Measurements from ENCODE around the gene MIOS.

MIOS gene

DNA sequence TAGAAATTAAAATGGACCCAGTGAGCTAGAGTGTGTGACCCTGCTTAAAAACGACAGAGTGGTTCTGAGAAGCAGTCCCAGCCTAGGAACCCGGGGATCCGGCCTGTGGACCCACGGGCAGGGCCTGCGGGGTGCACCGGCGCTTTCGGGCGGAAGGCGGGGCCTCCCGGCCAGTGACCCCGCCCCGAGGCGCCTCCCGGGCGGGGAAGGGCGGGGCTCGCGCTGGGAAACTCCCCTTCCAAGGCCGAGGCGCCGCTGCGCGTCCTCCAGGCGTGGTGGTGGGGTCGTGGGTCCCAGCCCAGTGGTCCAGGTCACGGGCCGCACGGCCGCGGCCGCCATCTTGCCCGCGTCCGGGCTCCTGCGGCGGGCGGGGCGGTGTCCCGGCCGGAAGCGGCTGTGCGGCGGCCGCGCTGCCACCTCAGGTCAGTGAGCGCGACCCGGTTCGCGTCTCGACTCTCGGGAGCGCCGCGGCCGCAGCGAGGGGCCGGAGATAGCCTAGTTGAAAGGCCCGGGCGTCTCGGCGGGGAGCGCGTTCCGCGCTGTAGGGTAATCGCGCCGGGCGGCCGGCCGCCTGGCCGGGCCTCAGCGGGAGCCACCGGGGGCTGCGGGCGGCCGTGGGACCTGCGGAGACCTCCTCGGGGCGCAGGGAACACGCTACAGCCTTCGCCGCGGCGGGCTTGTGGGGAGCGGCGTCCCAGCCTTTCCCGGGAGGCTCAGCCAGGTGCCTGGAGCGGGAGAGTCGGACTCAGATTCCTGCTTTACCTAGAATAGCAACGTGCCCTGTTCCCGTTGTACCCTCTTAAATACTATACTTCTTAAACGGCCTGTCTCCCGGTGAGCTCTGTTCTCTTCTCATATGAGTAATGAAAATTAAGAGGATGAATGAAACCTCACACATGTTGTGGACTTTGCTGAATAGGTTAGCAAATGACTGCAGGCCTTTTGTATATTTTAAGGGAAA, at the start of gene MIOS:
TSS of gene MIOS (plus strand) at position 234 of the 961 bp plus-strand sequence. CDS start 5,592 bp downstream, outside the sequence.
- H3K4me2 ChIP-seq (ENCODE audit: low read length), result peak within 1 kb of the TSS; percentile 99
- H3K4me1 ChIP-seq (ENCODE audit: insufficient read depth, low read length, severe bottlenecking), result peaks cover 30% of the 10 kb centered on the region
- peak within 1 kb of the TSS; percentile 89 for H2AFZ ChIP-seq (ENCODE audit: low read length)
- H3K36me3 ChIP-seq (ENCODE audit: insufficient read depth, low read length), result peaks cover 13% of the 10 kb centered on the region
- peak within 1 kb of the TSS; percentile 78 for H3K27ac ChIP-seq (ENCODE audit: low read depth, low read length, poor library complexity, severe bottlenecking)
- no peaks in the 10 kb centered on the region for H3F3A ChIP-seq (ENCODE audit: insufficient read depth, low read length)
- H3K79me2 ChIP-seq (ENCODE audit: insufficient read depth, low read length), result peaks cover 41% of the 10 kb centered on the region
- no peaks in the 10 kb centered on the region for H3K9me2 ChIP-seq (ENCODE audit: low read depth, low read length)
- H3K9ac ChIP-seq (ENCODE audit: low read length), result peak within 1 kb of the TSS; percentile 80
- TF ChIP-seq EZH2 (IDR thresholded peaks at IDR 0.05; ENCODE audit: borderline replicate concordance, low read length), result no peak
- TF ChIP-seq, protein P1, sequence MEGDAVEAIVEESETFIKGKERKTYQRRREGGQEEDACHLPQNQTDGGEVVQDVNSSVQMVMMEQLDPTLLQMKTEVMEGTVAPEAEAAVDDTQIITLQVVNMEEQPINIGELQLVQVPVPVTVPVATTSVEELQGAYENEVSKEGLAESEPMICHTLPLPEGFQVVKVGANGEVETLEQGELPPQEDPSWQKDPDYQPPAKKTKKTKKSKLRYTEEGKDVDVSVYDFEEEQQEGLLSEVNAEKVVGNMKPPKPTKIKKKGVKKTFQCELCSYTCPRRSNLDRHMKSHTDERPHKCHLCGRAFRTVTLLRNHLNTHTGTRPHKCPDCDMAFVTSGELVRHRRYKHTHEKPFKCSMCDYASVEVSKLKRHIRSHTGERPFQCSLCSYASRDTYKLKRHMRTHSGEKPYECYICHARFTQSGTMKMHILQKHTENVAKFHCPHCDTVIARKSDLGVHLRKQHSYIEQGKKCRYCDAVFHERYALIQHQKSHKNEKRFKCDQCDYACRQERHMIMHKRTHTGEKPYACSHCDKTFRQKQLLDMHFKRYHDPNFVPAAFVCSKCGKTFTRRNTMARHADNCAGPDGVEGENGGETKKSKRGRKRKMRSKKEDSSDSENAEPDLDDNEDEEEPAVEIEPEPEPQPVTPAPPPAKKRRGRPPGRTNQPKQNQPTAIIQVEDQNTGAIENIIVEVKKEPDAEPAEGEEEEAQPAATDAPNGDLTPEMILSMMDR (IDR thresholded peaks at IDR 0.05; ENCODE audit: low read length), result no peak
- no peaks in the 10 kb centered on the region for H3K27me3 ChIP-seq (ENCODE audit: insufficient read depth, low read length)
- H4K20me1 ChIP-seq (ENCODE audit: insufficient read depth, low read length), result no peaks in the 10 kb centered on the region
- no peaks in the 10 kb centered on the region for H3K9me3 ChIP-seq (ENCODE audit: low read length)
- H3K4me3 ChIP-seq (ENCODE audit: low read depth, low read length, poor library complexity, severe bottlenecking), result peak within 1 kb of the TSS; percentile 80

DNA sequence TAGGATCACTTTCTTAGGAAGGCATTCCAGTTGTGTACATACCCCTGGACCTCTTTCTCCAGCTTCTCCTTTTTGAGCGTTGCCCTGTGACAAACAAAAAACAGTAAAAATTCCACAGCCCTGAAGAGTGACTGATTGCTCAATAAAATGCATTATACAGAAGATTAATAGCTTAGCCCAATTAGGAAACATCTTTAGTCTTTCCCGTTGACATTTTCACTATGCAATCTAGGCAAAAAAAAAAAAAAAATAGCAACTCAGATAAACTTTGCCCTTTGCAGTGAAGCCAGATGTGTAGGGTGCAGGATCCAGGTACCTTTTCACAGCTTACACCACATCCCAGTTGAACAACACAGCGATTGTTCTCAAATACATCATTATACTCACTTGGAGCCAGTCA, 48.9 kb upstream of the MIOS start:
- TF ChIP-seq EZH2 (IDR thresholded peaks at IDR 0.05; ENCODE audit: borderline replicate concordance, low read length), result no peak
- TF ChIP-seq, protein P1 (IDR thresholded peaks at IDR 0.05; ENCODE audit: low read length), result no peak
- no peak overlapping the region for H3K27ac ChIP-seq (ENCODE audit: low read depth, low read length, poor library complexity, severe bottlenecking)
- H4K20me1 ChIP-seq (ENCODE audit: insufficient read depth, low read length), result no peaks in the 10 kb centered on the region
- H3K4me2 ChIP-seq (ENCODE audit: low read length), result no peak overlapping the region
- H3F3A ChIP-seq (ENCODE audit: insufficient read depth, low read length), result no peaks in the 10 kb centered on the region
- H3K36me3 ChIP-seq (ENCODE audit: insufficient read depth, low read length), result no peaks in the 10 kb centered on the region
- H2AFZ ChIP-seq (ENCODE audit: low read length), result no peak overlapping the region
- no peaks in the 10 kb centered on the region for H3K79me2 ChIP-seq (ENCODE audit: insufficient read depth, low read length)
- no peak overlapping the region for H3K9ac ChIP-seq (ENCODE audit: low read length)
- H3K9me3 ChIP-seq (ENCODE audit: low read length), result no peaks in the 10 kb centered on the region
- no peaks in the 10 kb centered on the region for H3K27me3 ChIP-seq (ENCODE audit: insufficient read depth, low read length)
- H3K9me2 ChIP-seq (ENCODE audit: low read depth, low read length), result no peaks in the 10 kb centered on the region
- no peak overlapping the region for H3K4me3 ChIP-seq (ENCODE audit: low read depth, low read length, poor library complexity, severe bottlenecking)
- H3K4me1 ChIP-seq (ENCODE audit: insufficient read depth, low read length, severe bottlenecking), result no peaks in the 10 kb centered on the region

DNA sequence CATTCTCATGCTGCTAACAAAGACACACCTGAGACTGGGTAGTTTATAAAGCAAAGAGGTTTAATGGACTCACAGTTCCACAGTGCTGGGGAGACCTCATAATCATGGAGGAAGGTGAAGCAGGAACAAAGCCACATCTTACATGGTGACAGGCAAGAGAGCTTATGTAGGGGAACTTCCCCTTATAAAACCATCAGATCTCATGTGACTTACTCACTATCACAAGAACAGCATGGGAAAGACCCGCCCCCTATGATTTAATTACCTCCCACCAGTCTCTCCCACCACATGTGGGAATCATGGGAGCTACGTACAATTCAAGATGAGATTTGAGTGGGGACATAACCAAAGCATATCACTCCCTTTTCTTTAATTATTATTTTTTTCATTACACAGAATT, 47.6 kb upstream of the MIOS start:
- no peaks in the 10 kb centered on the region for H3K36me3 ChIP-seq (ENCODE audit: insufficient read depth, low read length)
- H3K4me3 ChIP-seq (ENCODE audit: low read depth, low read length, poor library complexity, severe bottlenecking), result no peak overlapping the region
- no peak overlapping the region for H3K27ac ChIP-seq (ENCODE audit: low read depth, low read length, poor library complexity, severe bottlenecking)
- H2AFZ ChIP-seq (ENCODE audit: low read length), result no peak overlapping the region
- no peaks in the 10 kb centered on the region for H3K27me3 ChIP-seq (ENCODE audit: insufficient read depth, low read length)
- H3K9me3 ChIP-seq (ENCODE audit: low read length), result no peaks in the 10 kb centered on the region
- no peaks in the 10 kb centered on the region for H3K79me2 ChIP-seq (ENCODE audit: insufficient read depth, low read length)
- no peaks in the 10 kb centered on the region for H3K4me1 ChIP-seq (ENCODE audit: insufficient read depth, low read length, severe bottlenecking)
- no peaks in the 10 kb centered on the region for H4K20me1 ChIP-seq (ENCODE audit: insufficient read depth, low read length)
- no peaks in the 10 kb centered on the region for H3F3A ChIP-seq (ENCODE audit: insufficient read depth, low read length)
- TF ChIP-seq, protein P1 (IDR thresholded peaks at IDR 0.05; ENCODE audit: low read length), result no peak
- no peak for TF ChIP-seq EZH2 (IDR thresholded peaks at IDR 0.05; ENCODE audit: borderline replicate concordance, low read length)
- no peak overlapping the region for H3K9ac ChIP-seq (ENCODE audit: low read length)
- no peaks in the 10 kb centered on the region for H3K9me2 ChIP-seq (ENCODE audit: low read depth, low read length)
- H3K4me2 ChIP-seq (ENCODE audit: low read length), result no peak overlapping the region
